PC-9 (cell line): Measurements from ENCODE around the gene CDHR2. TPM values are rescaled to one million over a fixed set of nuclear protein-coding genes. Genes with fewer than 3 reads are reported as not detected.

Experiments
- BruUV-seq: library from RNA; stranded (reverse); fragments of 400-500 nt; replicated peaks from 2 replicates; lab custom pipeline; 2021; lab: Mats Ljungman, UMichigan
- CTCF ChIA-PET: fragments of 300-600 bp; sonication (Branson Sonifier 250); formaldehyde crosslinking; loops from one replicate; lab custom pipeline; 2022; ENCODE audit warnings: antibody characterized with exemption; lab: Charles Lee
- POLR2A ChIA-PET: fragments of 300-600 bp; sonication (Branson Sonifier 250); formaldehyde crosslinking; loops from one replicate; lab custom pipeline; 2022; ENCODE audit warnings: antibody characterized with exemption; ENCODE audit not compliant: unreplicated experiment; lab: Charles Lee
- DNase-seq, 2 experiments: peaks; one replicate each; pipeline versions ENCODE4 v3.0.0 to v3.0.0-alpha.2; 2015 to 2022; ENCODE audit warnings: mixed read lengths in 1 of 2
- H2AFZ ChIP-seq: fragments of 200-600 bp; sonication (generic); 2 replicates; pipeline ENCODE4 v1.8.1; 2017; ENCODE audit warnings: antibody characterized with exemption
- H3F3A ChIP-seq: fragments of 200-600 bp; sonication (generic); 2 replicates; pipeline ENCODE4 v1.8.1; 2017; ENCODE audit warnings: antibody characterized with exemption, mild to moderate bottlenecking, low read depth; ENCODE audit not compliant: insufficient read depth
- H3K27ac ChIP-seq: fragments of 200-600 bp; sonication (generic); 2 replicates; pipeline ENCODE4 v1.6.1; 2016; ENCODE audit warnings: mixed run types
- H3K27me3 ChIP-seq: fragments of 200-600 bp; sonication (generic); 2 replicates; pipeline ENCODE4 v1.6.1; 2016; ENCODE audit warnings: low read depth, mixed run types; ENCODE audit not compliant: insufficient read depth
- H3K36me3 ChIP-seq: fragments of 200-600 bp; sonication (generic); 2 replicates; pipeline ENCODE4 v1.6.1; 2016; ENCODE audit warnings: low read depth, mixed run types
- H3K4me1 ChIP-seq: fragments of 200-600 bp; sonication (generic); replicated peaks from 2 replicates; pipeline ENCODE4 v1.6.1; 2016; ENCODE audit warnings: mixed run types; ENCODE audit not compliant: insufficient read depth
- H3K4me2 ChIP-seq: fragments of 200-600 bp; sonication (generic); 2 replicates; pipeline ENCODE4 v1.6.1; 2017; ENCODE audit warnings: mixed run types
- H3K4me3 ChIP-seq: fragments of 200-600 bp; sonication (generic); 2 replicates; pipeline ENCODE4 v1.6.1; 2016; ENCODE audit warnings: mixed run types
- H3K79me2 ChIP-seq: fragments of 200-600 bp; sonication (generic); 2 replicates; pipeline ENCODE4 v1.6.1; 2017; ENCODE audit warnings: low read depth, mixed run types
- H3K9me2 ChIP-seq: fragments of 200-600 bp; sonication (generic); 2 replicates; pipeline ENCODE4 v1.8.1; 2017; ENCODE audit warnings: mild to moderate bottlenecking; ENCODE audit not compliant: insufficient read depth
- H3K9me3 ChIP-seq: fragments of 200-600 bp; sonication (generic); 2 replicates; pipeline ENCODE4 v1.8.1; 2016; ENCODE audit warnings: low read depth; ENCODE audit not compliant: insufficient read depth
- H4K20me1 ChIP-seq: fragments of 200-600 bp; sonication (generic); 2 replicates; pipeline ENCODE4 v1.8.1; 2017; ENCODE audit not compliant: insufficient read depth
- CTCF ChIP-seq: fragments of 200-600 bp; sonication (generic); conservative IDR thresholded peaks from 2 replicates; pipeline ENCODE4 v1.6.1; 2017; ENCODE audit warnings: mixed run types, antibody characterized with exemption, mild to moderate bottlenecking, moderate library complexity
- EZH2 ChIP-seq: fragments of 200-600 bp; sonication (generic); IDR thresholded peaks from 2 replicates; pipeline ENCODE4 v1.8.0; 2017; ENCODE audit warnings: antibody characterized with exemption, low read depth
- intact Hi-C: fragments of 100-400 bp; cut with micrococcal nuclease; formaldehyde crosslinking; loops from one replicate; pipeline ENCODE4 v1.10.0; 2022; ENCODE audit not compliant: unreplicated experiment
- total RNA-seq: library from RNA; stranded (reverse); gene quantifications from 2 replicates; pipeline ENCODE4 v1.2.3, GENCODE V29; 2021

Gene CDHR2
- total RNA-seq, 1 experiment from 2014 or later = not detected

GRCh38 chr5:176614805-176615478 lies 65.8 kb downstream of the CDHR2 start:
- H2AFZ ChIP-seq = no peak overlapping the region
- H3K4me3 ChIP-seq = no peak overlapping the region
- no peaks in the 10 kb centered on the region for H3K79me2 ChIP-seq
- H3K4me2 ChIP-seq = peak overlapping the region; percentile 14; the same call in 1 of the 2 replicates
- H4K20me1 ChIP-seq = no peaks in the 10 kb centered on the region
- H3K4me1 ChIP-seq = peaks cover 24% of the 10 kb centered on the region; the same call in 1 of the 2 replicates
- no peaks in the 10 kb centered on the region for H3K27me3 ChIP-seq
- no TSS peak for BruUV-seq
- DNase-seq = no peak
- H3K9me2 ChIP-seq = no peaks in the 10 kb centered on the region
- CTCF ChIA-PET = no interaction called here
- POLR2A ChIA-PET = interaction anchor here (0.5 to 0.8 kb wide), 2 partner anchors 176 to 430 kb away, joined by 4 to 13 read pairs; no protein-coding TSS in a partner anchor
- no peaks in the 10 kb centered on the region for H3K36me3 ChIP-seq
- TF ChIP-seq CTCF = no peak
- no peak for TF ChIP-seq EZH2
- H3F3A ChIP-seq = peaks cover 9% of the 10 kb centered on the region
- no peaks in the 10 kb centered on the region for H3K9me3 ChIP-seq
- no peak overlapping the region for H3K27ac ChIP-seq
- intact Hi-C loops = no loop called here

- H2AFZ ChIP-seq = no peak overlapping the region
- H3F3A ChIP-seq = peaks cover 5% of the 10 kb centered on the region; the same call in 1 of the 2 replicates
- POLR2A ChIA-PET = no interaction called here
- no peak for DNase-seq
- H3K9me2 ChIP-seq = no peaks in the 10 kb centered on the region
- intact Hi-C loops = no loop called here
- TF ChIP-seq CTCF = no peak
- TF ChIP-seq EZH2 = no peak
- CTCF ChIA-PET = no interaction called here
- H3K27ac ChIP-seq = no peak overlapping the region
- no peaks in the 10 kb centered on the region for H3K9me3 ChIP-seq
- H3K4me2 ChIP-seq = no peak overlapping the region
- H3K79me2 ChIP-seq = no peaks in the 10 kb centered on the region
- no peak overlapping the region for H3K4me3 ChIP-seq
- peaks cover 12% of the 10 kb centered on the region; the same call in 1 of the 2 replicates for H3K27me3 ChIP-seq
- H3K4me1 ChIP-seq = peaks cover 20% of the 10 kb centered on the region; the same call in 1 of the 2 replicates
- no peaks in the 10 kb centered on the region for H3K36me3 ChIP-seq
- H4K20me1 ChIP-seq = no peaks in the 10 kb centered on the region
- no TSS peak for BruUV-seq
Observed at GRCh38 chr5:176616511-176616910, 67.4 kb downstream of the CDHR2 start.

GRCh38 chr5:176618783-176619182 lies 69.6 kb downstream of the CDHR2 start:
- Histone ChIP-seq H3K4me1 (peaks cover 16% of the 10 kb centered on the region; the same call in 1 of the 2 replicates), H3K27ac (no peak overlapping the region), H3K79me2 (no peaks in the 10 kb centered on the region), H3F3A (no peaks in the 10 kb centered on the region), H3K4me2 (no peak overlapping the region), H3K27me3 (peaks cover 16% of the 10 kb centered on the region; the same call in 1 of the 2 replicates), H3K9me2 (no peaks in the 10 kb centered on the region), H2AFZ (no peak overlapping the region), H3K9me3 (no peaks in the 10 kb centered on the region), H3K36me3 (no peaks in the 10 kb centered on the region), H3K4me3 (no peak overlapping the region), H4K20me1 (no peaks in the 10 kb centered on the region)
- TF ChIP-seq EZH2 (no peak), CTCF (no peak)
- DNase-seq = no peak
- ChIA-PET CTCF (no interaction called here), POLR2A (no interaction called here)
- no TSS peak for BruUV-seq
- intact Hi-C loops = no loop called here
